Glutamatergic neuron (in vitro differentiated cells): Measurements from ENCODE around the gene HDAC4. TPM values are rescaled to one million over a fixed set of nuclear protein-coding genes. Genes with fewer than 3 reads are reported as not detected.

Experiments
- DNase-seq: peaks from one replicate; pipeline ENCODE4 v3.0.0; 2022
- H3K27ac Mint-ChIP-seq: one replicate; pipeline ENCODE4 v1.8.0; 2020; ENCODE audit warnings: mild to moderate bottlenecking, mixed read lengths, inconsistent platforms; ENCODE audit not compliant: unreplicated experiment
- H3K27me3 Mint-ChIP-seq: one replicate; pipeline ENCODE4 v1.8.0; 2020; ENCODE audit warnings: mild to moderate bottlenecking, moderate library complexity, mixed read lengths, inconsistent platforms; ENCODE audit not compliant: unreplicated experiment
- H3K36me3 Mint-ChIP-seq: one replicate; pipeline ENCODE4 v1.8.0; 2020; ENCODE audit warnings: mild to moderate bottlenecking, mixed read lengths, inconsistent platforms; ENCODE audit not compliant: unreplicated experiment
- H3K4me1 Mint-ChIP-seq: one replicate; pipeline ENCODE4 v1.8.0; 2020; ENCODE audit warnings: mild to moderate bottlenecking, low read depth, mixed read lengths, inconsistent platforms; ENCODE audit not compliant: unreplicated experiment
- H3K4me3 Mint-ChIP-seq: one replicate; pipeline ENCODE4 v1.8.0; 2020; ENCODE audit warnings: mild to moderate bottlenecking, mixed read lengths, inconsistent platforms; ENCODE audit not compliant: unreplicated experiment
- H3K9me3 Mint-ChIP-seq: one replicate; pipeline ENCODE4 v1.8.0; 2020; ENCODE audit warnings: mild to moderate bottlenecking, moderate library complexity, mixed read lengths, inconsistent platforms; ENCODE audit not compliant: unreplicated experiment
- total RNA-seq: library from RNA; stranded (reverse); fragmentation: NEBNext Ultra II Directional; extraction: Animal tissue kit (Norgen Biotek cat#: 25700); gene quantifications from one replicate; pipeline ENCODE4 v1.2.1, GENCODE V29; 2021; ENCODE audit not compliant: unreplicated experiment
- TF ChIP-seq, protein P1 (sequence below): fragments of 200-600 bp; sonication (generic); IDR thresholded peaks from one replicate; pipeline ENCODE4 v1.5.0; 2021; ENCODE audit not compliant: partially characterized antibody, unreplicated experiment

The HDAC4 gene
- total RNA-seq, 1 donor from 2014 or later, result 90.6 TPM

DNA sequence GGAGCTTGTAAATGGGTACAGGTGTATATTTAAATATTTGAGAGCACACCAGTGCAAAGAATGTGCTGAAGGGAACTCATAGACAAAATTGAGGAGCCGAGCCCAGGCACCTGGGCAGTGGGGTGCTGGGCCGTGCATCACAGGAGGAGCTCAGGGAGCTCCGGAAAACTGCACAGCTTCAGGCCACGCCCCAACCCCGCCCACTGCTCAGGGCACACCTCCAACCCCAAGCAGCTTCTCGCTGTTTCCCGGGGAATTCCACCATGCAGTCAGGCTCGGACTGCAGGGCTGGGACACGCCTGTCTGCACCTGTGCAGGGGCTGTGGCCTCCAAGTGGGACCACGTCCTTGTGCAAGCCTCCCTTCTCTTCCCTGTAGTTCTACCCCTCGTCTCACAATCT, 243.0 kb downstream of the HDAC4 start:
- Mint-ChIP-seq H3K4me3 (no peak overlapping the region), H3K9me3 (peaks cover 19% of the 10 kb centered on the region), H3K27me3 (peaks cover 10% of the 10 kb centered on the region), H3K27ac (peak overlapping the region; percentile 66), H3K36me3 (peaks cover 9% of the 10 kb centered on the region), H3K4me1 (peaks cover 6% of the 10 kb centered on the region)
- TF ChIP-seq, protein P1, sequence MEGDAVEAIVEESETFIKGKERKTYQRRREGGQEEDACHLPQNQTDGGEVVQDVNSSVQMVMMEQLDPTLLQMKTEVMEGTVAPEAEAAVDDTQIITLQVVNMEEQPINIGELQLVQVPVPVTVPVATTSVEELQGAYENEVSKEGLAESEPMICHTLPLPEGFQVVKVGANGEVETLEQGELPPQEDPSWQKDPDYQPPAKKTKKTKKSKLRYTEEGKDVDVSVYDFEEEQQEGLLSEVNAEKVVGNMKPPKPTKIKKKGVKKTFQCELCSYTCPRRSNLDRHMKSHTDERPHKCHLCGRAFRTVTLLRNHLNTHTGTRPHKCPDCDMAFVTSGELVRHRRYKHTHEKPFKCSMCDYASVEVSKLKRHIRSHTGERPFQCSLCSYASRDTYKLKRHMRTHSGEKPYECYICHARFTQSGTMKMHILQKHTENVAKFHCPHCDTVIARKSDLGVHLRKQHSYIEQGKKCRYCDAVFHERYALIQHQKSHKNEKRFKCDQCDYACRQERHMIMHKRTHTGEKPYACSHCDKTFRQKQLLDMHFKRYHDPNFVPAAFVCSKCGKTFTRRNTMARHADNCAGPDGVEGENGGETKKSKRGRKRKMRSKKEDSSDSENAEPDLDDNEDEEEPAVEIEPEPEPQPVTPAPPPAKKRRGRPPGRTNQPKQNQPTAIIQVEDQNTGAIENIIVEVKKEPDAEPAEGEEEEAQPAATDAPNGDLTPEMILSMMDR, result no peak
- peak; percentile 46 for DNase-seq

DNA sequence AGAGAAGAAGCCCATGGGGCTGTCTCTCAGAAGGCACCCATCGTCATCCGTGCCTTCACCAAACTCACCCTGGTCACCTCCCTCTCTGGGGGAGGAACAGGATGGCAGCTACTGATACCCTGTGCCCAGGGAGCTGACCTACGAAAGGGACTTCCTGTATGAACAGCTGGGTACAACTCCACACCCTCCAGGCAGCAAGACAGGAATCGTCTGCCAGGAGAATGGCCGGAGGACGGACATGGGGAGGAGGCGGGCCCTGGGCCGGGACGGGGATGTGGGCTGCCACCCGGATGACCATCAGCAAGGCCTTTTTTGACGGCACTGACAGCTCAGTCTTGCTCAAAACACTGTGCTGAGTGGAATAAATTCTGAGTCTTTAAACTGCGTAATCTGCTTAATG, 243.6 kb downstream of the HDAC4 start:
- H3K27ac Mint-ChIP-seq, result no peak overlapping the region
- DNase-seq, result peak; percentile 14
- TF ChIP-seq, protein P1, result no peak
- peaks cover 10% of the 10 kb centered on the region for H3K27me3 Mint-ChIP-seq
- peaks cover 6% of the 10 kb centered on the region for H3K4me1 Mint-ChIP-seq
- H3K4me3 Mint-ChIP-seq, result no peak overlapping the region
- peaks cover 9% of the 10 kb centered on the region for H3K36me3 Mint-ChIP-seq
- H3K9me3 Mint-ChIP-seq, result peaks cover 19% of the 10 kb centered on the region

DNA sequence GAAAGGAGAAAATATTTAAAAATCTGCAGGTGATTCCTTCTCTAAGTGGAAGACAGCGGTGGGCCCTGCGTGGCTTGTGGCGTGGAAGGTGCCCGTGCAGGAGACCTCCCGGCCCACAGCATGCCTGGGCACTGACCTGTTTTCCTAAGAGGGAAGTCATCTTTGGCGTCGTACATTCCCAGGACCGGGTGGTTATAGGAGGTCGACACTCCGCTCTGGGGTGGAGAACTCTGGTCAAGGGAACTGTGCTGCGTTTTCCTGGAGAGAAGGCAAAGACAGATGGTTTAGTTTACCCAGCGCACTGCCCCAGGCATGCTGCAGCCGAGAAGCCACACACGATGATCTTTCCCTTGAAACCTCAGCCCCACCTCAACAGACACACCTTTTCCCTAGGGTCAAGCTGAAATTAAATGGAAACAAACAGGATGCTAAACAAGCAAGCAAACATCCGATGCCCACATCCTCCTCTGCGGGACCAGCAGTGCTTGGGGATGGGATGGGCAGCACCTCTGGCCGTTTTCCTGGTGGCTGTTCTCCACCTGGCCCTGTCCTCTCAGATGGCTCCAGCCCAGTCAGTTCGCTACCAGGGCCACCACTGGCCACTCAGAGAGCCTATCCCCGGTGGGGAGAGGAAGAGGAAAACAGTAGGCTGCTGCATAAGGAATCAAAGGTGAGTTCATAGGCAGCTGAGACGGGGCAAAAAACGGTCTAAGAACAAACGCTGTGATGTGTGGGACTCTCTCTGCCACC, 244.1 kb downstream of the HDAC4 start:
- Mint-ChIP-seq H3K4me1 (peaks cover 6% of the 10 kb centered on the region), H3K9me3 (peaks cover 19% of the 10 kb centered on the region), H3K27ac (no peak overlapping the region), H3K4me3 (no peak overlapping the region), H3K36me3 (peaks cover 9% of the 10 kb centered on the region), H3K27me3 (peaks cover 10% of the 10 kb centered on the region)
- peak; percentile 11 for DNase-seq
- TF ChIP-seq, protein P1, result no peak

DNA sequence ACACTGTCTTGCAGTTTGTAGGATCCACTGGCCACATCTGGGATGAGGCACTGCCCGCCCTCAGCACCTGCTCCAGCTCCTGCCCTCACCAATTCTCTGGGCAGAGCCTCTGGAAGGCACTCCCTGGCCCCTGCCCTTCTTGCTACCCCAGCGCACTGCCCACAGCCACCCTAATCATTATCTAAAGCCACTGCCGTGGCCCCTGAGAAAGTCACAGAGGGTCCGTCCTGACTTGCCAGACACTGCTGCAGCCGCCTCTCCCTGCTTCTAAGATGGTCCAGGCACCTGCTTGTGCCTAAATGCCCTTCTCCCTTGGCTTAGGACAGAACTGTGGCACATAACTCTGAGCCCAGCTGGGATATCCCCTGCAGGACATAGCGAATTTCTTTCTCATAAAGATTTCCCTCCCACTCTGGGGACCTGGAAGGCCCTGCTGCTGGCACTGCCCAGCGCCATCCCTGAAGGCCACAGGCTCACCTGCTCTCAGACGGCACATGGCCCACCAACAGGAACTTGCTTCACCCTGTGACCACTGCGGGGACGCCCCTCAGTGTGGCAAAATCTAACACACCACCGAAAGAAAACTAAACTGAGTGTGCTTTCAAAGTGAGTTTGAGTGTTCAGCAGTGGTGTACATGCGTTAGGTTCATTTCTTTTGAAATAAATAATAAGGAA, 244.9 kb downstream of the HDAC4 start:
- Mint-ChIP-seq H3K27ac (no peak overlapping the region), H3K4me3 (no peak overlapping the region), H3K36me3 (peaks cover 4% of the 10 kb centered on the region), H3K27me3 (peaks cover 8% of the 10 kb centered on the region), H3K9me3 (peaks cover 17% of the 10 kb centered on the region), H3K4me1 (peaks cover 6% of the 10 kb centered on the region)
- DNase-seq, result peak; percentile 6
- TF ChIP-seq, protein P1, result no peak
